Left lung (tissue), 10 donors: ENCODE results near the gene C10orf53. TPM values are rescaled to one million over a fixed set of nuclear protein-coding genes. Genes with fewer than 3 reads are reported as not detected.

Experiments
- ATAC-seq: fragments of 200-7000 bp; cut with Tn5 transposase; one replicate; pipeline ENCODE4 v1.9.1; 2020; ENCODE audit warnings: moderate library complexity
- DNase-seq, 4 donors: peaks; one replicate each; pipeline ENCODE4 v3.0.0-alpha.2; 2013 to 2020
- H3K27ac ChIP-seq, 2 donors: fragments of 200-600 bp; sonication (generic) in 1 of 2; one replicate each; pipeline versions ENCODE4 v1.5.0 to v1.8.0; 2020 to 2021
- H3K27me3 ChIP-seq, 2 donors: fragments of 200-600 bp; sonication (generic) in 1 of 2; one replicate each; pipeline versions ENCODE4 v1.5.0 to v1.8.0; 2020 to 2021
- H3K36me3 ChIP-seq, 2 donors: fragments of 200-600 bp; sonication (generic) in 1 of 2; one replicate each; pipeline versions ENCODE4 v1.5.0 to v1.8.0; 2020 to 2021
- H3K4me1 ChIP-seq, 2 donors: fragments of 200-600 bp; one replicate each; pipeline ENCODE4 v1.8.0; 2021
- H3K4me3 ChIP-seq, 2 donors: fragments of 200-600 bp; sonication (generic) in 1 of 2; one replicate each; pipeline versions ENCODE4 v1.5.0 to v1.8.0; 2020 to 2021; ENCODE audit warnings: mild to moderate bottlenecking in 1 of 2
- H3K9me3 ChIP-seq, 2 donors: fragments of 200-600 bp; sonication (generic) in 1 of 2; one replicate each; pipeline versions ENCODE4 v1.5.0 to v1.8.0; 2020 to 2021
- intact Hi-C, 2 donors: fragments of 100-400 bp; cut with DNase I; formaldehyde crosslinking; loops; one replicate each; pipeline versions ENCODE4 v1.11.2 to v1.14.2; 2022
- polyA plus RNA-seq, 6 donors: library from polyadenylated mRNA; unstranded; fragments of 120-200 nt; gene quantifications; one replicate each; pipeline ENCODE4 v1.2.1, GENCODE V29; 2013; ENCODE audit not compliant: insufficient read length in 6 of 6
- total RNA-seq, 2 donors: library from RNA; stranded (reverse); fragmentation: NEBNext Ultra II Directional; extraction: Animal tissue kit (Norgen Biotek cat#: 25700); gene quantifications; one replicate each; pipeline ENCODE4 v1.2.1, GENCODE V29; 2021
- TF ChIP-seq, protein P1 (sequence below), 2 donors: fragments of 200-600 bp; sonication (generic) in 1 of 2; IDR thresholded peaks; one replicate each; pipeline versions ENCODE4 v1.5.0 to v1.8.0; 2021; ENCODE audit warnings: antibody characterized with exemption in 2 of 2
- donor health status: DM: no; HTN: yes; CAD: no.
- donor health status: DM: no; HTN: no; CAD: no.

Gene C10orf53
- total and polyA plus RNA-seq, 8 donors, result not detected

DNA sequence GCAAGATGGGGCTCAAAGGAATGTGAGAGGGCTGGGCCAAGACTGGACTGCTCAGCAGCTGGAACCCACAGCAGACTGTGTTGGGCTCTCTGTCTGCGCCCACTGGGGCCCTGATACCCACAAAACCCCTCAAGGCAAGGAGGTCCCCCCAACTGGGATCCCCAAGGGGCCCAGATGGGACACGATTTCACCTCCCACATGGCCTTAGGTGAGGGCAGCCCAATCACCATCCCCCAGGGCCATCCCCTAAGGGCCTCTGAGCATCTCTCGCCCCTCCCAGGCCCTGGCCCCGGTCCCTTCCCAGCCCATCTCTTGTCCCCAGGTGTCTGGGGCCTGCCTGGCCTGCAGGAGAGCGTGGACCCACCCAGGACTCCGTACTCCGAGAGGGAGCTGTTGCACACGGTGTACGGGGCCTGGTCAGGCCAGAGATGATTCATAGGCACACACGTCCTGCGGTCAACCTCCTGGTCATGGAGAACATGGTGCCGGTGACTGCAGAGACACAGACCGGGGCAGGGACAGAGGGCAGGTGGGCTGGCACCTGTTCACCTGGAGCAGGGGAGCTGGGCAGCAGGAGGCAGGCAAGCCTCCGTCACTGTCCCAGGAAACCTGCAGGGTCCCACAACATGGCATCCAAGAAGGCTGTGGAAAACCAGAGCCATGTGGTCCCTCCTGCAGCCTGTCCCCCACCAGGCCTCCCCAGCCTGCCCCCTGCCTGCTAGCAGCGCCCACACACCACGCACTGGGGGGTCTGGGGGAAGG lies 61.1 kb downstream of the C10orf53 start:
- H3K4me1 ChIP-seq, result no peaks in the 10 kb centered on the region
- H3K27ac ChIP-seq, result no peak overlapping the region
- H3K4me3 ChIP-seq, result no peak overlapping the region
- ATAC-seq (no peak), DNase-seq (no peak)
- H3K9me3 ChIP-seq, result no peaks in the 10 kb centered on the region
- no peaks in the 10 kb centered on the region for H3K27me3 ChIP-seq
- TF ChIP-seq, protein P1, sequence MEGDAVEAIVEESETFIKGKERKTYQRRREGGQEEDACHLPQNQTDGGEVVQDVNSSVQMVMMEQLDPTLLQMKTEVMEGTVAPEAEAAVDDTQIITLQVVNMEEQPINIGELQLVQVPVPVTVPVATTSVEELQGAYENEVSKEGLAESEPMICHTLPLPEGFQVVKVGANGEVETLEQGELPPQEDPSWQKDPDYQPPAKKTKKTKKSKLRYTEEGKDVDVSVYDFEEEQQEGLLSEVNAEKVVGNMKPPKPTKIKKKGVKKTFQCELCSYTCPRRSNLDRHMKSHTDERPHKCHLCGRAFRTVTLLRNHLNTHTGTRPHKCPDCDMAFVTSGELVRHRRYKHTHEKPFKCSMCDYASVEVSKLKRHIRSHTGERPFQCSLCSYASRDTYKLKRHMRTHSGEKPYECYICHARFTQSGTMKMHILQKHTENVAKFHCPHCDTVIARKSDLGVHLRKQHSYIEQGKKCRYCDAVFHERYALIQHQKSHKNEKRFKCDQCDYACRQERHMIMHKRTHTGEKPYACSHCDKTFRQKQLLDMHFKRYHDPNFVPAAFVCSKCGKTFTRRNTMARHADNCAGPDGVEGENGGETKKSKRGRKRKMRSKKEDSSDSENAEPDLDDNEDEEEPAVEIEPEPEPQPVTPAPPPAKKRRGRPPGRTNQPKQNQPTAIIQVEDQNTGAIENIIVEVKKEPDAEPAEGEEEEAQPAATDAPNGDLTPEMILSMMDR (IDR thresholded peaks at IDR 0.05), result no peak
- intact Hi-C loops, result no loop called here
- no peaks in the 10 kb centered on the region for H3K36me3 ChIP-seq

DNA sequence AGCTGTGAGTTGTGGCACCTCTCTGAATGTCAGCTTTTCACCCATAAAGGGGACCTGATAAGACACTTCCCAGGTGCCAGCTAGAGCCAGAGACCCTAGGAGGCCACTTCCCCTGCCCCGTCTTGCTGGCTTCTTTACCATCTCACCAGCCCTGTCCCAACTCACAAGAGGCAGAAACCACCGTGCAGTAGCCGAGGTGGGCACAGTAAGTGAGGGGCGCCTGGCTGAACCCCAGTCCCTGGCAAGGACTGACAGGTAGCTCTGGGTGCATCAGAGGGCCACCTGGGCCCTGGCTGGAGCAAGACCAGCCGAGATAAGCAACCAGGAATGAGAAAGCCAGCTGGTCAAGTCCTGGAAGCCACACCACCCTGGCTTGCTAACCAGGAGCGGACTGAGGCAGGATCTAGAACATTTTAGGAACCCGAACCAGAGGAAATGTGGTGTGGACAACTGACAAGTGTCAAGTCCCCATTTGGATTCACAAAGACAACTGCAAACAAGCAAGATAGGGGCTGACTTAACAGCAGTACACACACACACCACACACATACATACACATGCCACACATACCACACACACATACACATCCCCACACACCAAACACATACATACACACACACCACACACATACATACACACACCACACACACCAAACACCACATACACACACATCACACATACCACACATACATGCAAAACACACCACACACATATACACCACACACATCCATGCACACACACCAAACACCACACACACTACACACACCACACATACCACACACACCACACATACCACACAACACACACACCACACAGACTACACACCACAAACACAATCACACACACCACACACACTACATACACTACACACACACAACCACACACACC lies 61.9 kb downstream of the C10orf53 start:
- no peak for ATAC-seq
- DNase-seq, result no peak
- no peaks in the 10 kb centered on the region for H3K4me1 ChIP-seq

DNA sequence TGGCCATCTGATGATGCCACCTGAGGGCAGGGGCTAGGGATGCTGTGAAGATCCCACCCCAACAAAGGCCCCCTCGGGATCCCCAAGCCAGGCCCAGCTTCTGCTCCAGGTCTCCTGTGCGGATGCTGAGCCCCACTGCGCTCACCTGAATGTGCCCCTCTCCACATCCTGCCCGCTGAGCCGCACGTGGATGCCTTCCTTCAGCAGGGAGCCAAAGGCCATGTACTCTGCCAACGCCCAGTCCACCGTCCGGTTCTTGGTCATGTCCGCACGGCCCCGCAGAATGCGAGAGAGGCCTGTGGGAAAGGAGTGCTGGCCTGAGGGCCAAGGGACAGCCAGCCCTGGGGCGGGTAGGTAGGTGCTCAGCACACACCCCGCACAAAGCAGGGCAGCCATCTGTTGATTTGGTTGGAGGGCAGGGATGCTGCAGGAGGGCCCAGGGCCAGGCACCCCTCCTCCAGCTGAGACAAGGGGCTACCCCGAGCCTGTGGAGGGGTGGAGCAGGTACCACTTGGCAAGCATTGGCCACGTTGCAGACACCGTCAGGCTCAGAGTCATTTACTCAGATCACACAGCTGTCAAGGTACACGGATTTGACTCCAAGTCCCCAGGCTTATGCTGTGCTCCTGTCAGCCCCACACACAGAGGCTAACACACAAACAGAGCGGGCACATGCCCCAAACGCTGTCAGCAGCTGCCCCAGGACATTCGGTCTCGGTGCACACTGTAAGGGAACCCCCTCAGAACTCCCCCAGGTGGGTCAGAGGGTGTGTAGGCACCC lies 63.4 kb downstream of the C10orf53 start:
- Histone ChIP-seq H3K27me3 (no peaks in the 10 kb centered on the region), H3K36me3 (no peaks in the 10 kb centered on the region), H3K4me3 (no peak overlapping the region), H3K4me1 (no peaks in the 10 kb centered on the region), H3K27ac (no peak overlapping the region), H3K9me3 (no peaks in the 10 kb centered on the region)
- ATAC-seq (no peak), DNase-seq (peak in 1 of 4 donors; percentile 72)
- intact Hi-C loops, result no loop called here
- TF ChIP-seq, protein P1 (IDR thresholded peaks at IDR 0.05), result no peak

More for the DNA sequence above, 61.9 kb downstream of the C10orf53 start:
- no peak overlapping the region for H3K27ac ChIP-seq
- H3K4me3 ChIP-seq, result no peak overlapping the region
- H3K36me3 ChIP-seq, result no peaks in the 10 kb centered on the region
- H3K27me3 ChIP-seq, result no peaks in the 10 kb centered on the region
- no peaks in the 10 kb centered on the region for H3K9me3 ChIP-seq
- TF ChIP-seq, protein P1 (IDR thresholded peaks at IDR 0.05), result no peak
- intact Hi-C loops, result no loop called here

DNA sequence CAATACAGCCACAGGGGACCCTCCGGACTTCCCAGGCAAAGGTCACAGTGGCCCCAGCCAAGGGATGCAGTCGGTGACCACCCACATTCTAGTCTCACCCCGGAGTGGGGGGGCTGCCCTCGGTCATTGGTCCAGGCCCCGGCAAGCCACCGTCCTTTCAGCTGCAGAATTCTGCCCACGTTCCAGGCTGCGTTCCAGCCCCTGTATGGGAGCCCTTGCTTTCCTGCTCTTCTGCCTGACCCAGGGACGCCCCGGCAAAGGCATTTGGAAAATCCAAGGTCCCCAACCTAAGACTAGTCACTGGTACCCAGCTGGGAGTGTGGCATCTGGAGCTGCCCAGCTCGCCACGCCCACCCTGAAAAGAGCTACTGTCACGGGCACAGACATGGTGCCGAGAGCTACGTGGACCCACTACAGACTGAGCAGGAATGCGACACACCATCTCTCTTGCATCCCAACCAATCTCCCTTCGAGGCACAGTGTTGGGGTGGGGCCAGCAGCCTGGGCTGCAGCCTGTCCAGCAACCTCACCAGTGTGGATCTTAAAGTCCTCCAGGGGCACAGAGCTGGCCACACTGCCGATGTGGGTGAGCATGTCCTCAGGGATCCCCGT lies 64.1 kb downstream of the C10orf53 start:
- H3K4me3 ChIP-seq, result no peak overlapping the region
- no peak overlapping the region for H3K27ac ChIP-seq
- no peaks in the 10 kb centered on the region for H3K36me3 ChIP-seq
- intact Hi-C loops, result no loop called here
- TF ChIP-seq, protein P1 (IDR thresholded peaks at IDR 0.05), result no peak
- no peak for DNase-seq
- no peaks in the 10 kb centered on the region for H3K4me1 ChIP-seq
- H3K27me3 ChIP-seq, result no peaks in the 10 kb centered on the region
- no peak for ATAC-seq
- no peaks in the 10 kb centered on the region for H3K9me3 ChIP-seq
